HepG2 (cell line): ENCODE measurements around the gene MARF1. TPM values are rescaled to one million over a fixed set of nuclear protein-coding genes. Genes with fewer than 3 reads are reported as not detected.

Experiments used
- HNRNPLL ChIP-seq: fragments of 200-400 bp; formaldehyde crosslinking; IDR thresholded peaks from 2 replicates; pipeline ENCODE4 v1.6.1; 2017; ENCODE audit warnings: mild to moderate bottlenecking, low read depth, low read length; ENCODE audit not compliant: poor library complexity, severe bottlenecking
- MED13 ChIP-seq: sonication (generic); formaldehyde crosslinking; IDR thresholded peaks from 2 replicates; pipeline ENCODE4 v1.5.0; 2020; ENCODE audit warnings: missing genetic modification reagents
- MIXL1 ChIP-seq: IDR thresholded peaks from 2 replicates; pipeline ENCODE4 v1.6.1; 2016
- NR2F1 ChIP-seq, 2 experiments: fragments of 450-650 bp in 1 of 2; formaldehyde crosslinking in 1 of 2; IDR thresholded peaks; 2 replicates each; pipeline versions ENCODE4 v1.5.0 to v1.6.1; 2016 to 2020; ENCODE audit warnings: mild to moderate bottlenecking in 1 of 2, missing compliant biosample characterization in 1 of 2, missing genetic modification reagents in 1 of 2, moderate library complexity in 1 of 2
- ZBTB37 ChIP-seq: sonication (generic); formaldehyde crosslinking; IDR thresholded peaks from 2 replicates; pipeline ENCODE4 v1.4.0; 2020; ENCODE audit warnings: mild to moderate bottlenecking, missing genetic modification reagents
- ZNF749 ChIP-seq: sonication (generic); formaldehyde crosslinking; IDR thresholded peaks from 2 replicates; pipeline ENCODE4 v1.8.0; 2022; ENCODE audit warnings: mild to moderate bottlenecking, missing genetic modification reagents, moderate library complexity, borderline replicate concordance
- polyA plus RNA-seq, 8 experiments: library from polyadenylated mRNA; depleted of rRNA in 3 of 8; stranded (reverse) in 7 of 8; unstranded in 1 of 8; fragments of >200 nt; fragmentation: Illumina TruSeq in 4 of 8; extraction: Trizol in 4 of 8; gene quantifications; 2 replicates each; pipeline versions ENCODE4 v1.2.1 to v1.2.3, GENCODE V29; 2011 to 2016; ENCODE audit warnings: low read depth in 4 of 8, missing spikeins in 1 of 8, mixed read lengths in 1 of 8; ENCODE audit not compliant: insufficient read depth in 1 of 8
- total RNA-seq, 5 experiments: library from RNA; depleted of rRNA; stranded (reverse); fragments of >200 nt; fragmentation: Illumina TruSeq; extraction: Trizol; gene quantifications; 2 replicates each; pipeline ENCODE4 v1.2.3, GENCODE V29; 2016; ENCODE audit warnings: low read depth in 1 of 5
- TF ChIP-seq, protein P1 (sequence below): IDR thresholded peaks from 2 replicates; pipeline ENCODE4 v1.6.1; 2018; ENCODE audit warnings: missing genetic modification reagents
- TF ChIP-seq, protein P2 (sequence below): sonication (generic); formaldehyde crosslinking; IDR thresholded peaks from 2 replicates; pipeline ENCODE4 v1.4.0; 2020; ENCODE audit warnings: low read depth, missing genetic modification reagents

Gene MARF1
- total and polyA plus RNA-seq, 2 of the 13 experiments (the other 11 are each of a cell fraction or from before 2014, with no cell fraction given) = 8.7 to 20.7 TPM

DNA sequence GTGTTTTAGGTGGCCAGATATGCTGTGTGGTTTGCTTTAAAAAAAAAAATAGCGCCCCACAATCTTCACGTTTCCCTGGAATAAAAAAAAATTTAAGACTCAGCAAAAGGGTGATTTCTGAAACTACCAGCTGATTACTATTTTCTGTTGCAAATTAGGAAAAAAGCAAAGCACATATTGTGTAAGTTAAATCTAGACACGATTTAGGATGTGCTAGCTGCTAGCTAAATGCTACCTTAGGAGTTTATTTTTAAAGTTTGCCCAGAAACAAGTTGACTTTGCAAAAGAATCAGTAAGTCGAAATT is 944 bp upstream of the MARF1 start (continued):
- TF ChIP-seq, protein P1, sequence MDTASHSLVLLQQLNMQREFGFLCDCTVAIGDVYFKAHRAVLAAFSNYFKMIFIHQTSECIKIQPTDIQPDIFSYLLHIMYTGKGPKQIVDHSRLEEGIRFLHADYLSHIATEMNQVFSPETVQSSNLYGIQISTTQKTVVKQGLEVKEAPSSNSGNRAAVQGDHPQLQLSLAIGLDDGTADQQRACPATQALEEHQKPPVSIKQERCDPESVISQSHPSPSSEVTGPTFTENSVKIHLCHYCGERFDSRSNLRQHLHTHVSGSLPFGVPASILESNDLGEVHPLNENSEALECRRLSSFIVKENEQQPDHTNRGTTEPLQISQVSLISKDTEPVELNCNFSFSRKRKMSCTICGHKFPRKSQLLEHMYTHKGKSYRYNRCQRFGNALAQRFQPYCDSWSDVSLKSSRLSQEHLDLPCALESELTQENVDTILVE = 0 out of 2 replicates have a peak, but pooled peaks have one; percentile 16
- TF ChIP-seq ZNF749 (CRISPR knock-in tag) (no peak), HNRNPLL (peak; percentile 4), ZBTB37 (no peak), NR2F1 (CRISPR knock-in tag; IDR thresholded peaks at IDR 0.05) (no peak), MIXL1 (CRISPR knock-in tag) (no peak), MED13 (CRISPR knock-in tag) (0 out of 2 replicates have a peak, but pooled peaks have one; percentile 29)
- TF ChIP-seq, protein P2, sequence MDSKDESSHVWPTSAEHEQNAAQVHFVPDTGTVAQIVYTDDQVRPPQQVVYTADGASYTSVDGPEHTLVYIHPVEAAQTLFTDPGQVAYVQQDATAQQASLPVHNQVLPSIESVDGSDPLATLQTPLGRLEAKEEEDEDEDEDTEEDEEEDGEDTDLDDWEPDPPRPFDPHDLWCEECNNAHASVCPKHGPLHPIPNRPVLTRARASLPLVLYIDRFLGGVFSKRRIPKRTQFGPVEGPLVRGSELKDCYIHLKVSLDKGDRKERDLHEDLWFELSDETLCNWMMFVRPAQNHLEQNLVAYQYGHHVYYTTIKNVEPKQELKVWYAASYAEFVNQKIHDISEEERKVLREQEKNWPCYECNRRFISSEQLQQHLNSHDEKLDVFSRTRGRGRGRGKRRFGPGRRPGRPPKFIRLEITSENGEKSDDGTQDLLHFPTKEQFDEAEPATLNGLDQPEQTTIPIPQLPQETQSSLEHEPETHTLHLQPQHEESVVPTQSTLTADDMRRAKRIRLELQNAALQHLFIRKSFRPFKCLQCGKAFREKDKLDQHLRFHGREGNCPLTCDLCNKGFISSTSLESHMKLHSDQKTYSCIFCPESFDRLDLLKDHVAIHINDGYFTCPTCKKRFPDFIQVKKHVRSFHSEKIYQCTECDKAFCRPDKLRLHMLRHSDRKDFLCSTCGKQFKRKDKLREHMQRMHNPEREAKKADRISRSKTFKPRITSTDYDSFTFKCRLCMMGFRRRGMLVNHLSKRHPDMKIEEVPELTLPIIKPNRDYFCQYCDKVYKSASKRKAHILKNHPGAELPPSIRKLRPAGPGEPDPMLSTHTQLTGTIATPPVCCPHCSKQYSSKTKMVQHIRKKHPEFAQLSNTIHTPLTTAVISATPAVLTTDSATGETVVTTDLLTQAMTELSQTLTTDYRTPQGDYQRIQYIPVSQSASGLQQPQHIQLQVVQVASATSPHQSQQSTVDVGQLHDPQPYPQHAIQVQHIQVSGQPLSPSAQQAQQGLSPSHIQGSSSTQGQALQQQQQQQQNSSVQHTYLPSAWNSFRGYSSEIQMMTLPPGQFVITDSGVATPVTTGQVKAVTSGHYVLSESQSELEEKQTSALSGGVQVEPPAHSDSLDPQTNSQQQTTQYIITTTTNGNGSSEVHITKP (CRISPR knock-in tag) = no peak
- TF ChIP-seq, all 625 proteins: peak for 24
